CD14-positive monocyte (primary cell): Measurements from ENCODE around the gene CEP128. TPM values are rescaled to one million over a fixed set of nuclear protein-coding genes. Genes with fewer than 3 reads are reported as not detected.

Experiments
- DNase-seq, 3 donors: peaks; one replicate each; pipeline ENCODE4 v3.0.0-alpha.2; 2011 to 2022
- H2AFZ ChIP-seq: 2 replicates; pipeline ENCODE4 v1.6.0; 2012; ENCODE audit warnings: mild to moderate bottlenecking, low read depth, low read length, inconsistent platforms; ENCODE audit not compliant: insufficient read depth, poor library complexity, severe bottlenecking
- H3K27ac ChIP-seq, 2 donors: 1 replicate in 1 of 2; 2 replicates in 1 of 2; pipeline ENCODE4 v1.5.1; 2012 to 2013; ENCODE audit warnings: low read length in 2 of 2, control low read depth in 1 of 2, inconsistent platforms in 1 of 2, low read depth in 1 of 2, mild to moderate bottlenecking in 1 of 2
- H3K27me3 ChIP-seq, 2 donors: one replicate each; pipeline versions ENCODE4 v1.6.0 to v1.6.1; 2011 to 2013; ENCODE audit warnings: low read length in 2 of 2; ENCODE audit not compliant: control insufficient read depth in 2 of 2, insufficient read depth in 2 of 2
- H3K36me3 ChIP-seq, 2 donors: replicated peaks in 1 of 2; 1 replicate in 1 of 2; 2 replicates in 1 of 2; pipeline versions ENCODE4 v1.5.1 to v1.6.1; 2012 to 2013; ENCODE audit warnings: low read length in 2 of 2, control low read depth in 1 of 2, inconsistent platforms in 1 of 2, mild to moderate bottlenecking in 1 of 2; ENCODE audit not compliant: insufficient read depth in 2 of 2, control insufficient read depth in 1 of 2
- H3K4me1 ChIP-seq, 2 donors: 1 replicate in 1 of 2; 2 replicates in 1 of 2; pipeline versions ENCODE4 v1.5.1 to v1.6.1; 2012 to 2013; ENCODE audit warnings: low read length in 2 of 2, control low read depth in 1 of 2, inconsistent platforms in 1 of 2, mild to moderate bottlenecking in 1 of 2, moderate library complexity in 1 of 2; ENCODE audit not compliant: insufficient read depth in 2 of 2, control insufficient read depth in 1 of 2
- H3K4me2 ChIP-seq: replicated peaks from 2 replicates; pipeline ENCODE3; 2012; ENCODE audit warnings: low read length, moderate library complexity, mild to moderate bottlenecking; ENCODE audit not compliant: poor library complexity, severe bottlenecking; ENCODE audit errors: extremely low read depth
- H3K4me3 ChIP-seq, 3 experiments: fragments of 200-600 bp in 1 of 3; sonication (generic) in 1 of 3; replicated peaks in 1 of 3; 1 replicate in 2 of 3; 2 replicates in 1 of 3; pipeline ENCODE4 v1.5.1; 2011 to 2013; ENCODE audit warnings: low read length in 3 of 3, mild to moderate bottlenecking in 3 of 3, control low read depth in 2 of 3, low read depth in 2 of 3, inconsistent platforms in 1 of 3, moderate library complexity in 1 of 3
- H3K79me2 ChIP-seq: 2 replicates; pipeline ENCODE4 v1.6.0; 2012; ENCODE audit warnings: mild to moderate bottlenecking, control low read depth, inconsistent platforms, low read length, moderate library complexity; ENCODE audit not compliant: insufficient read depth
- H3K9ac ChIP-seq: 2 replicates; pipeline ENCODE4 v1.6.0; 2017; ENCODE audit warnings: low read length, mild to moderate bottlenecking; ENCODE audit not compliant: insufficient read depth, poor library complexity, severe bottlenecking
- H3K9me3 ChIP-seq, 2 donors: replicated peaks in 1 of 2; 1 replicate in 1 of 2; 2 replicates in 1 of 2; pipeline versions ENCODE4 v1.5.1 to v1.6.1; 2012 to 2013; ENCODE audit warnings: low read length in 2 of 2, control low read depth in 1 of 2; ENCODE audit not compliant: control insufficient read depth in 1 of 2, insufficient read depth in 1 of 2
- H4K20me1 ChIP-seq: 2 replicates; pipeline ENCODE4 v1.6.0; 2012; ENCODE audit warnings: mild to moderate bottlenecking, low read length, control low read depth, moderate library complexity; ENCODE audit not compliant: insufficient read depth
- H3K27ac Mint-ChIP-seq, 7 donors: one replicate each; pipeline ENCODE4 v1.8.0; 2020; ENCODE audit warnings: mild to moderate bottlenecking in 7 of 7, mixed read lengths in 7 of 7, moderate library complexity in 6 of 7, inconsistent platforms in 2 of 7
- H3K27me3 Mint-ChIP-seq, 3 donors: one replicate each; pipeline ENCODE4 v1.8.0; 2021 to 2022; ENCODE audit warnings: low read depth in 3 of 3, mild to moderate bottlenecking in 3 of 3, mixed read lengths in 3 of 3, moderate library complexity in 3 of 3, inconsistent platforms in 1 of 3
- H3K36me3 Mint-ChIP-seq, 2 donors: one replicate each; pipeline ENCODE4 v1.8.0; 2020; ENCODE audit warnings: mixed read lengths in 2 of 2, inconsistent platforms in 1 of 2, mild to moderate bottlenecking in 1 of 2
- H3K4me1 Mint-ChIP-seq: one replicate; pipeline ENCODE4 v1.8.0; 2020; ENCODE audit warnings: mild to moderate bottlenecking, mixed read lengths
- H3K4me3 Mint-ChIP-seq, 2 donors: one replicate each; pipeline ENCODE4 v1.8.0; 2020; ENCODE audit warnings: mild to moderate bottlenecking in 2 of 2, mixed read lengths in 2 of 2, moderate library complexity in 1 of 2
- H3K9me3 Mint-ChIP-seq, 7 donors: one replicate each; pipeline ENCODE4 v1.8.0; 2020 to 2022; ENCODE audit warnings: mixed read lengths in 7 of 7, mild to moderate bottlenecking in 6 of 7, moderate library complexity in 6 of 7, inconsistent platforms in 2 of 7
- WGBS: methylation state at CpG from one replicate; pipeline ENCODE4 v1.1.5; 2013; ENCODE audit warnings: missing lambda C conversion rate; ENCODE audit not compliant: insufficient coverage; 5-methylcytosine and 5-hydroxymethylcytosine counted together
- intact Hi-C, 2 donors: fragments of 100-400 bp; cut with micrococcal nuclease; formaldehyde crosslinking; loops; one replicate each; pipeline versions ENCODE4 v1.15.0 to v1.15.1; 2023
- polyA plus RNA-seq, 3 donors: library from polyadenylated mRNA; depleted of rRNA in 1 of 3; unstranded in 2 of 3; stranded (reverse) in 1 of 3; fragments of 300-500 nt in 2 of 3; fragments of >200 nt in 1 of 3; fragmentation: Illumina TruSeq in 2 of 3; gene quantifications; 1 replicate in 2 of 3; 2 replicates in 1 of 3; pipeline ENCODE4 v1.2.3, GENCODE V29; 2012 to 2021
- TF ChIP-seq, protein P1 (sequence below): fragments of 200-600 bp; IDR thresholded peaks from one replicate; pipeline ENCODE4 v1.8.0; 2022; ENCODE audit warnings: antibody characterized with exemption, mild to moderate bottlenecking

Gene CEP128
- polyA plus RNA-seq, 3 donors, result 0.41 to 0.88 (median 0.62) TPM

DNA sequence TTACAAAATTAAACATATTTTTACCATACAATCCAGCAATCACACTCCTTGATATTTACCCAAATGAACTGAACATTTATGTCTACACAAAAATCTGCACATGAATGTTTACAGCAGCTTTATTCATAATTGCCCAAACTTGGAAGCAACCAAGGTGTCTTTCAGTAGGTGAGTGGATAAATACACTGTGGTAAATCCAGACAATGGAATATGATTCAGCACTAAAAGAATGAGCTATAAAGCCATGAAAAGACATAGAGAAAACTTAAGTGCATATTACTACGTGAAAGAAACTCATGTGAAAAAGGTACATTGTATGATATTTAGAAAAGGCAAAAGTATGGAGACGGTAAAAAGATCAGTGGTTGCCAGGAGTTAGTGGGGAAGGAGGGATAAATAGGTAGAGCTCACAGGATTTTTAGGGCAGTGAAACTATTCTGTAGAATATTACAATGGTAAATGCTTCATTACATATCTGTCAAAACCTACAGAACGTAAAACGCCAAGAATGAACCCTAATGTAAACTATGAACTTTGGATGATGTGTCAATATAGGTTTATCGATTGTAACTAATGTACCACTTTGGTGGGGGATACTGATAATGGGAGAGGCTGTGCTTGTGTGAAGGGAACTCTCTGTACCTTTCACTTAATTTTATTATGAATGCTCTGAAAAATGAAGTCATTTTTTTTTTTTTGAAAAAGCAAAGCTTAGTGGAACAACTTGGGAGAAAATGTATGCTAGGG, 295.7 kb downstream of the CEP128 start:
- Mint-ChIP-seq H3K27ac (no peak overlapping the region), H3K27me3 (no peaks in the 10 kb centered on the region), H3K36me3 (peaks cover 7 to 12% of the 10 kb centered on the region in 2 donors), H3K9me3 (peaks cover 0 to 6% (median 2%) of the 10 kb centered on the region in 7 donors), H3K4me1 (no peaks in the 10 kb centered on the region), H3K4me3 (no peak overlapping the region)
- H3K79me2 ChIP-seq, result no peaks in the 10 kb centered on the region
- WGBS, result 100% methylated on average over 1 of the region's 5 CpGs
- H3K27ac ChIP-seq, result no peak overlapping the region
- H4K20me1 ChIP-seq, result no peaks in the 10 kb centered on the region
- TF ChIP-seq, protein P1, sequence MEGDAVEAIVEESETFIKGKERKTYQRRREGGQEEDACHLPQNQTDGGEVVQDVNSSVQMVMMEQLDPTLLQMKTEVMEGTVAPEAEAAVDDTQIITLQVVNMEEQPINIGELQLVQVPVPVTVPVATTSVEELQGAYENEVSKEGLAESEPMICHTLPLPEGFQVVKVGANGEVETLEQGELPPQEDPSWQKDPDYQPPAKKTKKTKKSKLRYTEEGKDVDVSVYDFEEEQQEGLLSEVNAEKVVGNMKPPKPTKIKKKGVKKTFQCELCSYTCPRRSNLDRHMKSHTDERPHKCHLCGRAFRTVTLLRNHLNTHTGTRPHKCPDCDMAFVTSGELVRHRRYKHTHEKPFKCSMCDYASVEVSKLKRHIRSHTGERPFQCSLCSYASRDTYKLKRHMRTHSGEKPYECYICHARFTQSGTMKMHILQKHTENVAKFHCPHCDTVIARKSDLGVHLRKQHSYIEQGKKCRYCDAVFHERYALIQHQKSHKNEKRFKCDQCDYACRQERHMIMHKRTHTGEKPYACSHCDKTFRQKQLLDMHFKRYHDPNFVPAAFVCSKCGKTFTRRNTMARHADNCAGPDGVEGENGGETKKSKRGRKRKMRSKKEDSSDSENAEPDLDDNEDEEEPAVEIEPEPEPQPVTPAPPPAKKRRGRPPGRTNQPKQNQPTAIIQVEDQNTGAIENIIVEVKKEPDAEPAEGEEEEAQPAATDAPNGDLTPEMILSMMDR, result no peak
- no peaks in the 10 kb centered on the region for H3K9me3 ChIP-seq
- no peak overlapping the region for H3K9ac ChIP-seq
- H2AFZ ChIP-seq, result no peak overlapping the region
- H3K36me3 ChIP-seq, result no peaks in the 10 kb centered on the region
- H3K4me3 ChIP-seq, result no peak overlapping the region
- no peak for DNase-seq
- intact Hi-C loops, result no loop called here
- H3K27me3 ChIP-seq, result no peaks in the 10 kb centered on the region
- H3K4me1 ChIP-seq, result no peaks in the 10 kb centered on the region
- no peak overlapping the region for H3K4me2 ChIP-seq

DNA sequence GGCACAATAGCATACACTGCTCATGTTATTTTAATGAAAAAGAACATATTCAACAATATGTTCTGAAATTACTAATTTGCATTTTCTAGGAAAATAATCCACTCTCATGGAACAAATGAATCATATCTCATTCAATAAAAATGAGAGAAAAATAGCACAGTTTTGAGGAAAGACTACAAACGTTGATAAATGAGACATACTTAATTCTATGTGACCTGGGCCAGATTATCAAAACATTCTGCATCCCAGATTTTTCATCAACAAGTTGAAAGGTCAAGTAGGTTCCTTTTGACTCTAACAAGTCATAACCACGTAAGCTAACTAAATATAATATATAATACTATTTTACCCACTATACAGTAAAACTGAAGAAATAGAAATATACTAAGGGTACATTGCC, 296.7 kb downstream of the CEP128 start:
- H3K4me3 Mint-ChIP-seq, result no peak overlapping the region
- Histone ChIP-seq H3K4me3 (no peak overlapping the region), H3K27ac (no peak overlapping the region), H2AFZ (no peak overlapping the region), H4K20me1 (no peaks in the 10 kb centered on the region), H3K9me3 (no peaks in the 10 kb centered on the region), H3K4me1 (no peaks in the 10 kb centered on the region), H3K79me2 (no peaks in the 10 kb centered on the region), H3K4me2 (no peak overlapping the region), H3K36me3 (no peaks in the 10 kb centered on the region), H3K9ac (no peak overlapping the region), H3K27me3 (no peaks in the 10 kb centered on the region)
- no peaks in the 10 kb centered on the region for H3K4me1 Mint-ChIP-seq
- H3K27ac Mint-ChIP-seq, result no peak overlapping the region
- intact Hi-C loops, result no loop called here
- no peak for DNase-seq
- peaks cover 7 to 12% of the 10 kb centered on the region in 2 donors for H3K36me3 Mint-ChIP-seq
- H3K9me3 Mint-ChIP-seq, result peaks cover 0 to 6% (median 0%) of the 10 kb centered on the region in 7 donors
- TF ChIP-seq, protein P1, result no peak
- H3K27me3 Mint-ChIP-seq, result no peaks in the 10 kb centered on the region
- no CpG with 5 or more reads among the region's 2 CpGs for WGBS
